ENCODE measurements around the gene TBX18. TPM values are rescaled to one million over a fixed set of nuclear protein-coding genes. Genes with fewer than 3 reads are reported as not detected.
A peak's percentile ranks its signal among the peaks of the same experiment; 100 is the strongest.

The TBX18 gene
- total and polyA plus RNA-seq, 9 of the 15 experiments (the other 6 are each of a cell fraction or from before 2014, with no cell fraction given): 4.0 to 36.1 (median 20.7) TPM

GRCh38 chr6:84764332-84765049, at the start of gene TBX18 (continued):
- TF ChIP-seq SP1 (CRISPR knock-in tag; IDR thresholded peaks at IDR 0.05): peak; percentile 81
- no peak for TF ChIP-seq SETDB1 (IDR thresholded peaks at IDR 0.05; ENCODE audit: low read length)
- peak; percentile 94 for TF ChIP-seq CREM (IDR thresholded peaks at IDR 0.05; ENCODE audit: low read depth)
- TF ChIP-seq ZNF584 (CRISPR knock-in tag; IDR thresholded peaks at IDR 0.05; ENCODE audit: low read depth): no peak
- TF ChIP-seq ZBTB12 (CRISPR knock-in tag; IDR thresholded peaks at IDR 0.05): peak; percentile 55
- TF ChIP-seq CHD2 (IDR thresholded peaks at IDR 0.05; ENCODE audit: low read depth, low read length): 0 out of 2 replicates have a peak, but pooled peaks have one; percentile 10
- TF ChIP-seq CSDE1 (IDR thresholded peaks at IDR 0.05): no peak
- TF ChIP-seq ZNF316 (IDR thresholded peaks at IDR 0.05): no peak
- TF ChIP-seq RBM39 (optimal IDR thresholded peaks at IDR 0.05; ENCODE audit: low read depth, low read length): no peak
- no peak for TF ChIP-seq CC2D1A (IDR thresholded peaks at IDR 0.05)
- no peak for TF ChIP-seq ZNF436 (CRISPR knock-in tag; IDR thresholded peaks at IDR 0.05)
- peak; percentile 60; the same call in 1 of the 2 replicates for TF ChIP-seq SMARCA4 (IDR thresholded peaks at IDR 0.05)
- no peak for TF ChIP-seq HEY1 (CRISPR knock-in tag; IDR thresholded peaks at IDR 0.05; ENCODE audit: borderline replicate concordance)
- TF ChIP-seq POLR2AphosphoS2 (IDR thresholded peaks at IDR 0.05; ENCODE audit: low read length): no peak
- TF ChIP-seq CBX8 (IDR thresholded peaks at IDR 0.05; ENCODE audit: borderline replicate concordance, extremely low read depth, low read depth, low read length, poor library complexity, severe bottlenecking): no peak
- TF ChIP-seq ERF (CRISPR knock-in tag; IDR thresholded peaks at IDR 0.05): no peak
- TF ChIP-seq POLR2A (conservative IDR thresholded peaks at IDR 0.05): peak; percentile 84
- no peak for TF ChIP-seq EHMT2 (IDR thresholded peaks at IDR 0.05)
- TF ChIP-seq ZNF445 (CRISPR knock-in tag; IDR thresholded peaks at IDR 0.05; ENCODE audit: low read depth): no peak
- no peak for TF ChIP-seq RUNX1 (IDR thresholded peaks at IDR 0.05; ENCODE audit: low read depth)
- no peak for TF ChIP-seq ZKSCAN3 (CRISPR knock-in tag; IDR thresholded peaks at IDR 0.05)
- peak; percentile 99 for TF ChIP-seq PKNOX1 (IDR thresholded peaks at IDR 0.05)
- no peak for TF ChIP-seq STAT5B (CRISPR knock-in tag; IDR thresholded peaks at IDR 0.05)
- TF ChIP-seq RERE (CRISPR knock-in tag; IDR thresholded peaks at IDR 0.05; ENCODE audit: borderline replicate concordance): no peak
- no peak for TF ChIP-seq KAT8 (IDR thresholded peaks at IDR 0.05; ENCODE audit: low read depth)
